Astrocyte (in vitro differentiated cells and primary cell): ENCODE data around the gene HOXD11.

Source experiments
- CTCF ChIP-seq: IDR thresholded peaks from 2 replicates; pipeline ENCODE4 v1.5.1; 2011; ENCODE audit warnings: low read depth, mild to moderate bottlenecking, inconsistent platforms, low read length, moderate library complexity; ENCODE audit not compliant: insufficient read depth
- EZH2 ChIP-seq: IDR thresholded peaks from 2 replicates; pipeline ENCODE4 v1.6.1; 2012; ENCODE audit warnings: mild to moderate bottlenecking, low read length, inconsistent platforms; ENCODE audit not compliant: insufficient read depth

DNA sequence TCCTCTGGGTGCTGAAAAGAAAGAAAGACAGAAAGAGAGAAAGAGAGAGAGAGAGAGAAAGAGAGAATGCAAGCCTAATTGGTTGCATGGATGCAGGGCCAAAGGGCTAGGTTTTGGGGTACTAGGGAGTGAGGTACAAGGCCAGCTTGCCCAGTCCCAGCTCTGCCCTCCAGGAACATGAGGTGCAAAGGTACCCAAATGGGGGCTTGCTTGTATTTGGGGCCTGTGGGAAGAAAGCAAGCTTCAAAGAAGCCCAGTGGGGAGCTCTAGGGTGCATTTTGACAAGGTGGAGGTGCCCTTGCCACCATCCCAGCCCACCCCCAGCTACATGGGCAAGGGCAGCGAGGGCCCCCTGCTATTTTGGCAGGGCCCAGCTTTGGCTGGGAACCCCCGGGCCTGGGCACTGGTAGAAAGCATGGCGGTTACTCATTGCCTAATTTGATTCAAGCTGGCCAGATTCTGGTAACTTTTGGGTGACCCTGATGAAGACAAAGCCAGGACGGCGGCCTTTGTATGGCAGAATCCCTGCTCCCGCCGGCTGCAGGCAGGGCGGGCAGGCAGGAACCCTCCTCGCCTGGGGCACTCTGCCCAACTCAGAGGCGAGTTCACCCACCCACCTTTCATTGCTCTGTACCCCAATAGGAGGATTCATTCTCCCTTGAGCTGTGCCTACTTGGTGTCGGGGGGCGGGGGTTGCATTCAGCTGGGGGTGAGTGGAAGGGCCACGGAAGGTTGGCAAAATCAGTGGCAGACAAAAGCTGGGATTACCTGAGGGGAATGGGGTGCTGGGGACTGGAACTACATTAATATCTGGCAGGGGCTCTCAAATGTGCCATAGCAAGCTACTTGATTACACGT lies 43.7 kb downstream of the HOXD11 start:
- TF ChIP-seq EZH2 (no peak), CTCF (no peak)
